WI38 (cell line): Measurements from ENCODE around the gene PLB1.

Experiments used
- H3K4me3 ChIP-seq: 2 replicates; pipeline ENCODE4 v1.5.1; 2011; ENCODE audit warnings: low read depth, mild to moderate bottlenecking, control low read depth, low read length
- CTCF ChIP-seq: IDR thresholded peaks from 2 replicates; pipeline ENCODE4 v1.5.1; 2012; ENCODE audit warnings: low read depth, mild to moderate bottlenecking, control low read depth, low read length

Gene PLB1

GRCh38 chr2:28607730-28608499 is 112.1 kb downstream of the PLB1 start:
- H3K4me3 ChIP-seq: no peak overlapping the region
- TF ChIP-seq CTCF: no peak

GRCh38 chr2:28608500-28609424 is 112.9 kb downstream of the PLB1 start:
- H3K4me3 ChIP-seq: no peak overlapping the region
- TF ChIP-seq CTCF: no peak

GRCh38 chr2:28610583-28611201 is 114.8 kb downstream of the PLB1 start:
- TF ChIP-seq CTCF: no peak
- H3K4me3 ChIP-seq: no peak overlapping the region

- TF ChIP-seq CTCF: no peak
- no peak overlapping the region for H3K4me3 ChIP-seq
Observed at GRCh38 chr2:28612131-28612812, 116.4 kb downstream of the PLB1 start.

GRCh38 chr2:28613186-28613585 is 117.3 kb downstream of the PLB1 start:
- no peak for TF ChIP-seq CTCF
- H3K4me3 ChIP-seq: no peak overlapping the region

- no peak overlapping the region for H3K4me3 ChIP-seq
Observed at GRCh38 chr2:28613633-28614501, 118.0 kb downstream of the PLB1 start.

More at GRCh38 chr2:28613633-28614501, 118.0 kb downstream of the PLB1 start:
- TF ChIP-seq CTCF: no peak
